Nephron (organoid): ENCODE results near the gene FTSJ1.
A peak's percentile ranks its signal among the peaks of the same experiment; 100 is the strongest.

Source experiments
- H3K27ac Mint-ChIP-seq, 3 experiments: 2 replicates each; pipeline ENCODE4 v1.8.0; 2020; ENCODE audit warnings: mixed read lengths in 3 of 3, mild to moderate bottlenecking in 2 of 3, moderate library complexity in 1 of 3
- H3K27me3 Mint-ChIP-seq: 2 replicates; pipeline ENCODE4 v1.8.0; 2021; ENCODE audit warnings: low read depth, mild to moderate bottlenecking, moderate library complexity, mixed read lengths
- H3K36me3 Mint-ChIP-seq: 2 replicates; pipeline ENCODE4 v1.8.0; 2020; ENCODE audit warnings: low read depth, mixed read lengths
- H3K4me1 Mint-ChIP-seq: 2 replicates; pipeline ENCODE4 v1.8.0; 2020; ENCODE audit warnings: mixed read lengths
- H3K4me3 Mint-ChIP-seq, 3 experiments: 2 replicates each; pipeline ENCODE4 v1.8.0; 2020; ENCODE audit warnings: mild to moderate bottlenecking in 3 of 3, mixed read lengths in 3 of 3, moderate library complexity in 2 of 3
- H3K9me3 Mint-ChIP-seq: 2 replicates; pipeline ENCODE4 v1.8.0; 2020; ENCODE audit warnings: mixed read lengths
- CTCF ChIP-seq, 3 experiments: fragments of 200-600 bp; sonication (generic); IDR thresholded peaks; one replicate each; pipeline ENCODE4 v1.5.0; 2021; ENCODE audit warnings: antibody characterized with exemption in 3 of 3; ENCODE audit not compliant: unreplicated experiment in 3 of 3

The FTSJ1 gene

GRCh38 chrX:48478806-48479205 lies 2.8 kb downstream of the FTSJ1 start:
- peak overlapping the region in 2 of 3 experiments; percentile 35 to 55 for H3K4me3 Mint-ChIP-seq
- H3K27me3 Mint-ChIP-seq, result peaks cover 3% of the 10 kb centered on the region
- peaks cover 10% of the 10 kb centered on the region for H3K4me1 Mint-ChIP-seq
- peaks cover 4% of the 10 kb centered on the region for H3K9me3 Mint-ChIP-seq
- TF ChIP-seq CTCF (IDR thresholded peaks at IDR 0.05; ENCODE audit: unreplicated experiment in 3 of 3), result no peak
- no peak overlapping the region for H3K27ac Mint-ChIP-seq
- H3K36me3 Mint-ChIP-seq, result peaks cover 14% of the 10 kb centered on the region

DNA sequence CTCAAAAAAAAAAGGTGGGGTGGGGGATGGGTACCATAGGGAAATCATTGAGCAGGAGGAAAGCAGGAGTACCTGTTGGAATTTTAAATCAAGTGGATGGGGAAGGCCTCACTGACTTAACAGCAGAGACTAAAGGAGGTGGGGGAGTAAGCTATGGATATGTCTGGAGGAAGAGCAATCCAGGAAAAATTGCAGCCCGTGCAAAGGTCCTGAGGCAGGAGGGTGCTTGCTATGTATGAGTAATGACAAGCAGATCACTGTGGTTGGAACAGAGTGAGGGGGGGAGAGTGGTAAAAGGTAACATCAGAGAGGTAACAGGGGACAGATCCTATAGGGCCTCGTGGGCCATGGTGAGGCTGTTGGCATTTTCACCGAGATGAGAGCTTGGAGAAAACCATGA lies 4.1 kb downstream of the FTSJ1 start:
- Mint-ChIP-seq H3K4me1 (peaks cover 10% of the 10 kb centered on the region), H3K27me3 (peaks cover 3% of the 10 kb centered on the region), H3K4me3 (no peak overlapping the region), H3K9me3 (peaks cover 4% of the 10 kb centered on the region), H3K36me3 (peaks cover 14% of the 10 kb centered on the region), H3K27ac (no peak overlapping the region)
- no peak for TF ChIP-seq CTCF (IDR thresholded peaks at IDR 0.05; ENCODE audit: unreplicated experiment in 3 of 3)

DNA sequence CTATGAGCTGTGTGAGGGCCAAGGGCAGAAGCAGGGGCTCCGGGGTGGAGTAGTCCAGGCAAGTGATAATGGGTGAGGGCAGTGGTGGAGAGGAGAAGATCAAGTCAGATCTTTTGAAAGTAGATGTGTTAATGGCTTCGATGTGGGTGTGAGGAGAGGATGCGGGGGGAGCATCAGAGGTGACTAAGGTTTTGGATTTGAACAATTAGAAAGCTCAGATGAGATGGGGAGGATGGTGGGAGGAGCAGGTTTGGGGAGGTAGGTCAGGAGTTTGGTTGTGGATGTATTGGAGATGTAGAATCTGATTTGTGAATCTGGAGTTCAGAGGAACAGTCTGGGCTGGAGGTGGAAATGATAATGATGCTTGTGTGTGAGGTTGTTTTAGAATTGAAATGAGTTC lies 4.6 kb downstream of the FTSJ1 start:
- Mint-ChIP-seq H3K4me1 (peaks cover 10% of the 10 kb centered on the region), H3K27ac (no peak overlapping the region), H3K9me3 (peaks cover 4% of the 10 kb centered on the region), H3K4me3 (no peak overlapping the region), H3K36me3 (peaks cover 14% of the 10 kb centered on the region), H3K27me3 (peaks cover 3% of the 10 kb centered on the region)
- no peak for TF ChIP-seq CTCF (IDR thresholded peaks at IDR 0.05; ENCODE audit: unreplicated experiment in 3 of 3)

- H3K9me3 Mint-ChIP-seq, result no peaks in the 10 kb centered on the region
- no peak overlapping the region for H3K4me3 Mint-ChIP-seq
- no peak for TF ChIP-seq CTCF (IDR thresholded peaks at IDR 0.05; ENCODE audit: unreplicated experiment in 3 of 3)
- peaks cover 19% of the 10 kb centered on the region for H3K36me3 Mint-ChIP-seq
- no peak overlapping the region for H3K27ac Mint-ChIP-seq
- peaks cover 3% of the 10 kb centered on the region for H3K27me3 Mint-ChIP-seq
- H3K4me1 Mint-ChIP-seq, result no peaks in the 10 kb centered on the region
Measured at GRCh38 chrX:48482526-48482925, 6.5 kb downstream of the FTSJ1 start.

DNA sequence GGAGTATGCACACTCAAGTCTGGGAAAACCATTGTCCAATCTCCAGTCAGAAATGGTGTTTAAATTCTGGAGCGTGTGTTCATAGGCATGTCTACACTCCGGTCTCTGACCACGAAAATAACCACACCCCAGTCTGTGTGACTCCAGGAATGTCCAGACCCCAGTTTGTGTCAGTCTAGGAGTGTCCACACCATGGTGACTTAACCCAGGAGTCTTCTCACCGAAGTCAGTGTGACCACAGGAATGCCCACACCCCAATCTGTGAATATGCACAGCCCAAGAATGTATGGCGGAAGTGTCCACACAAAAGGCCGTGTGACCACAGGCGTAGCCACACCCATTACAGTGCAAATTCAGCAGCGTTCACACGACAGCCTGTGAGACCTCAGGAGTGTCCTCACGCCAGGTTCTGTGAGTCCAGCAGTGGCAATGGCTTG lies 11.4 kb downstream of the FTSJ1 start:
- H3K9me3 Mint-ChIP-seq, result no peaks in the 10 kb centered on the region
- no peak overlapping the region for H3K4me3 Mint-ChIP-seq
- no peaks in the 10 kb centered on the region for H3K4me1 Mint-ChIP-seq
- H3K36me3 Mint-ChIP-seq, result peaks cover 5% of the 10 kb centered on the region
- peaks cover 7% of the 10 kb centered on the region for H3K27me3 Mint-ChIP-seq
- H3K27ac Mint-ChIP-seq, result no peak overlapping the region
- no peak for TF ChIP-seq CTCF (IDR thresholded peaks at IDR 0.05; ENCODE audit: unreplicated experiment in 3 of 3)

DNA sequence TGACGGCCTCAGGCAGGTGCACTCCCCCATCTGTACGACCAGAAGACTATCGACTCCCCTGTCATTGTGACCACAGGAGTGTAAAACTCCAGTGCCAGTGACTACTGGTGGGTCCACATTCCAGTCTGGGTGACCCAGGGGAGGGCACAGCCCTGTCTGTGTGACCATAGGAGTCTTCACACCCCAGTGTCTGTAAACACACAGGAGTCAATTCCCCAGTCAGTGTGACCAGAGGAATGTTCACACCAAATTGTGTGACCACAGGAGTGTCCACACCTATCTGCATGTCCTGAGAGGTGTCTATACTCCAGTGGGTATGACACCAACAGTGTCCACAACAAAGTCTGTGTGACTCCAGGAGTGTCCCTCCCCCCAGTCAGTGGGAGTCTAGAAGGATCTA lies 12.0 kb downstream of the FTSJ1 start:
- H3K36me3 Mint-ChIP-seq, result peaks cover 5% of the 10 kb centered on the region
- H3K27ac Mint-ChIP-seq, result no peak overlapping the region
- no peak overlapping the region for H3K4me3 Mint-ChIP-seq
- no peaks in the 10 kb centered on the region for H3K9me3 Mint-ChIP-seq
- peaks cover 7% of the 10 kb centered on the region for H3K27me3 Mint-ChIP-seq
- TF ChIP-seq CTCF (IDR thresholded peaks at IDR 0.05; ENCODE audit: unreplicated experiment in 3 of 3), result no peak
- no peaks in the 10 kb centered on the region for H3K4me1 Mint-ChIP-seq
